GM23338 (cell line): ENCODE data around the gene LIX1.

Experiments
- EZH2phosphoT487 ChIP-seq: fragments of 200-600 bp; sonication (generic); IDR thresholded peaks from one replicate; pipeline ENCODE4 v1.8.1; 2018; ENCODE audit warnings: antibody characterized with exemption; ENCODE audit not compliant: unreplicated experiment
- POLR2AphosphoS5 ChIP-seq: IDR thresholded peaks from 2 replicates; pipeline ENCODE4 v1.6.1; 2016; ENCODE audit warnings: antibody characterized with exemption, low read depth
- TF ChIP-seq, protein P1 (sequence below), 2 experiments: fragments of 200-600 bp in 1 of 2; sonication (generic) in 1 of 2; conservative IDR thresholded peaks; 2 replicates each; pipeline versions ENCODE4 v1.5.1 to v1.6.1; 2016 to 2017; ENCODE audit warnings: antibody characterized with exemption in 2 of 2, low read depth in 2 of 2, mild to moderate bottlenecking in 2 of 2, moderate library complexity in 1 of 2
- TF ChIP-seq, protein P2 (sequence below): IDR thresholded peaks from one replicate; pipeline ENCODE4 v1.6.1; 2018; ENCODE audit warnings: antibody characterized with exemption; ENCODE audit not compliant: unreplicated experiment

DNA sequence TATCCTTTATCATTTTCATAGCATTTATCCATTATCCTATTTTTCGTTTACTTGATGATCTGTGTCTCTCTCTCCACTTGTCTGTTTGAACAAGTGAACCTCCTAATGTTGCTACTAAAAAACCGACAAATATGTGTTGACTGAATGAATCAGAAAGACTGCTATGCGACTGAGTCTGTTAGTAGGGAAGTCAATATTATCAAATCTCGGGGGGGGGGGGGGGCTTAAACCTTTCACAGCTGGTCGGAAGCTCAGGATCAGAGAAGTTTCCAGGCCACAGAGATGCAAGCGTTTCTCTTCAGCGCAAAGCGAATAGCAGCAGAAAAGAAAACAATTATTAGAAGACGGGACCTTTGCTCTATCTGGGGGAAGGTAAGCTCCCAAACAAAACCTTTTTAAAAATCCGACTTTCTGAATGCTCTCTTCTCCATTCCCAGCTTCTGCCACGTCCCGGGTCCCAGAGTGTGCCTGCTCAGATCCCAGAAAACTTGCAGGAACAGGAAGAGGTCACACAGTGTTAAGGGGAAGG is 40.2 kb upstream of the LIX1 start:
- TF ChIP-seq, protein P1, sequence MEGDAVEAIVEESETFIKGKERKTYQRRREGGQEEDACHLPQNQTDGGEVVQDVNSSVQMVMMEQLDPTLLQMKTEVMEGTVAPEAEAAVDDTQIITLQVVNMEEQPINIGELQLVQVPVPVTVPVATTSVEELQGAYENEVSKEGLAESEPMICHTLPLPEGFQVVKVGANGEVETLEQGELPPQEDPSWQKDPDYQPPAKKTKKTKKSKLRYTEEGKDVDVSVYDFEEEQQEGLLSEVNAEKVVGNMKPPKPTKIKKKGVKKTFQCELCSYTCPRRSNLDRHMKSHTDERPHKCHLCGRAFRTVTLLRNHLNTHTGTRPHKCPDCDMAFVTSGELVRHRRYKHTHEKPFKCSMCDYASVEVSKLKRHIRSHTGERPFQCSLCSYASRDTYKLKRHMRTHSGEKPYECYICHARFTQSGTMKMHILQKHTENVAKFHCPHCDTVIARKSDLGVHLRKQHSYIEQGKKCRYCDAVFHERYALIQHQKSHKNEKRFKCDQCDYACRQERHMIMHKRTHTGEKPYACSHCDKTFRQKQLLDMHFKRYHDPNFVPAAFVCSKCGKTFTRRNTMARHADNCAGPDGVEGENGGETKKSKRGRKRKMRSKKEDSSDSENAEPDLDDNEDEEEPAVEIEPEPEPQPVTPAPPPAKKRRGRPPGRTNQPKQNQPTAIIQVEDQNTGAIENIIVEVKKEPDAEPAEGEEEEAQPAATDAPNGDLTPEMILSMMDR (conservative IDR thresholded peaks at IDR 0.05; ENCODE audit: low read depth in 2 of 2) = no peak
- TF ChIP-seq, protein P2, sequence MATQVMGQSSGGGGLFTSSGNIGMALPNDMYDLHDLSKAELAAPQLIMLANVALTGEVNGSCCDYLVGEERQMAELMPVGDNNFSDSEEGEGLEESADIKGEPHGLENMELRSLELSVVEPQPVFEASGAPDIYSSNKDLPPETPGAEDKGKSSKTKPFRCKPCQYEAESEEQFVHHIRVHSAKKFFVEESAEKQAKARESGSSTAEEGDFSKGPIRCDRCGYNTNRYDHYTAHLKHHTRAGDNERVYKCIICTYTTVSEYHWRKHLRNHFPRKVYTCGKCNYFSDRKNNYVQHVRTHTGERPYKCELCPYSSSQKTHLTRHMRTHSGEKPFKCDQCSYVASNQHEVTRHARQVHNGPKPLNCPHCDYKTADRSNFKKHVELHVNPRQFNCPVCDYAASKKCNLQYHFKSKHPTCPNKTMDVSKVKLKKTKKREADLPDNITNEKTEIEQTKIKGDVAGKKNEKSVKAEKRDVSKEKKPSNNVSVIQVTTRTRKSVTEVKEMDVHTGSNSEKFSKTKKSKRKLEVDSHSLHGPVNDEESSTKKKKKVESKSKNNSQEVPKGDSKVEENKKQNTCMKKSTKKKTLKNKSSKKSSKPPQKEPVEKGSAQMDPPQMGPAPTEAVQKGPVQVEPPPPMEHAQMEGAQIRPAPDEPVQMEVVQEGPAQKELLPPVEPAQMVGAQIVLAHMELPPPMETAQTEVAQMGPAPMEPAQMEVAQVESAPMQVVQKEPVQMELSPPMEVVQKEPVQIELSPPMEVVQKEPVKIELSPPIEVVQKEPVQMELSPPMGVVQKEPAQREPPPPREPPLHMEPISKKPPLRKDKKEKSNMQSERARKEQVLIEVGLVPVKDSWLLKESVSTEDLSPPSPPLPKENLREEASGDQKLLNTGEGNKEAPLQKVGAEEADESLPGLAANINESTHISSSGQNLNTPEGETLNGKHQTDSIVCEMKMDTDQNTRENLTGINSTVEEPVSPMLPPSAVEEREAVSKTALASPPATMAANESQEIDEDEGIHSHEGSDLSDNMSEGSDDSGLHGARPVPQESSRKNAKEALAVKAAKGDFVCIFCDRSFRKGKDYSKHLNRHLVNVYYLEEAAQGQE = no peak
- TF ChIP-seq POLR2AphosphoS5 = no peak
- no peak for TF ChIP-seq EZH2phosphoT487
